ENCODE results near the gene IZUMO1R.

GRCh38 chr11:94279996-94280395 lies 24.4 kb upstream of the IZUMO1R start:
- TF ChIP-seq CTCF (conservative IDR thresholded peaks at IDR 0.05 in 1 of 2, IDR thresholded peaks at IDR 0.05 in 1 of 2; ENCODE audit: extremely low read depth in 1 of 2, insufficient read depth in 1 of 2, low read depth in 1 of 2, low read length in 2 of 2) (no peak), EZH2 (IDR thresholded peaks at IDR 0.05; ENCODE audit: borderline replicate concordance, low read length) (no peak)

Data from mammary epithelial cell (primary cell).